HG03460 (cell line): ENCODE measurements around the gene KRT80.
"Not testable (repeated sequence)": the region's sequence is repeated elsewhere in the genome, so short reads cannot be mapped to it uniquely, and the experiment has no call there.

Experiments used
- ATAC-seq: cut with Tn5 transposase; IDR thresholded peaks from one replicate; pipeline ENCODE4 v1.9.1; 2021; ENCODE audit not compliant: unreplicated experiment

Gene KRT80

DNA sequence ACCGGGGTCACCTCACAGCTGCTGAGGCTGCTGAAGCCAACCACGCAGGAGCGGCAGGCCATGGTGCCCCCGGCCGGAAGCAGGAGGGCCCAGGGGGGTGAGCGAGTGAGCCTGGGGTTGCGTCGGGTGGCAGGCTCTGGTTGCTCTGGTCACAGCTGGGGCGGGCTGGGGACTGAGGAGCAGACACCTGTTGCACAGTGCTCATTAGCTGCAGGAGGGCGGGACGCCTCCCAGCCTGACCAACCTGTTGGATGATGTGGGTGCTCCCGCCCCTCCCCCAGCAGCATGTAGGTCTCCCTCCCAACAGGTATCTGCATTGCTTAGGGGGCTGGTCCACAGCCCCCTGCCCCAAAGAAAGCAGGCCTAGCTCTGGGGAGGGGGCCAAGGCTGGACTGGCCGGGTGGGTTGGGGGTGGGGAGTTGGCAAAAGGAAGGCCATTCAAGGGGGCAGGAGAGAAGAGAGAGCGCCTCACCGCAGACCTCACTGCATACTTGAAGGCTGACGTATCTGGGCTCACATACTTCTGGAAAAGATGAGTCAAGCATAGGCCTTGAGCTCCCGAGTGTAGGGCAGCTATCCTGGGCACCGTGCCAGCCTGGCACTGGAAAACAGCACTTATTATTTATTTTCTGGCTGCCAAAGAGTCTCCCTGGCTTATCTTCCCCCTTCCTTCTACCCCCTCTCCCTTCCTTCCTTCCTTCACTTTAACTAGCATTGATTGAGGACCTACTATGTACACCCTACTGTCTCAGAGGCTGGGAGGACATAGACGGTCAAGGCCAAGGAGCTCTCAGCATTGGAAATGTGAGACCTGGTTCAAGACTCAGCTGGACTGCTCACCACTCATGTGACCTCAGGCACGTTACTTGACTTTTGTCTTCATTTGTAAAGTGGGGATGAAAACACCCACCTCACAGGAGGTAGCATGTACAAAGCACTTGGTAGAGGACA, at the start of gene KRT80:
TSS of gene KRT80 (minus strand) at position 174 of the 951 bp plus-strand sequence. CDS start at position 62, 112 bp downstream.
- no peak for ATAC-seq

DNA sequence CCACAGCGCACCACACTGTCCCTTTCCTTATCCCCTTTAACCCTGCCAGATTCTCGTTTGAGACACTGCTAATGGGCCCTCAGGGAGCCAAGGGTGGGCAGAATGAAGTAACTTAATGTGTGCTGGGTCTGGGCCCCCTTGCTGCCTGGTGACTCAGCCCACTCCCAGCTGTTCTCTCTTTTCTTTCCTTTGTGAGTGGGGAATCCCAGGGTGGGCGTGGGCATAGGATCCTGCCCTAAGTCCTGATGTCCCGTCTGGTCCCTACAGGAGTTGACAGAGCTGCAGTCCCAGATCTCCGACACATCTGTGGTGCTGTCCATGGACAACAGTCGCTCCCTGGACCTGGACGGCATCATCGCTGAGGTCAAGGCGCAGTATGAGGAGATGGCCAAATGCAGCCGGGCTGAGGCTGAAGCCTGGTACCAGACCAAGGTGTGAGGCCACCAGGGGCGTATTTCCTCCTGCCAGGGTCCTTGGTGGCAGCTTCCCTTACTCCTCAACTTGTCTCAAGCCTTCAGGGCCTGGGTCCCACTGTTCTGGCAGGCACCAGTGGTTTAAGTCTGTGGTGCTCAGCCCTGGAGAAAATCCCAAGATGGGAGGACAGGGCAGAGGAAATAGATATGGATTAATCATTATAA, 49.5 kb upstream of the KRT80 start:
- ATAC-seq = no peak

GRCh38 chr12:52240247-52240646, 48.4 kb upstream of the KRT80 start:
- not testable (repeated sequence) for ATAC-seq

DNA sequence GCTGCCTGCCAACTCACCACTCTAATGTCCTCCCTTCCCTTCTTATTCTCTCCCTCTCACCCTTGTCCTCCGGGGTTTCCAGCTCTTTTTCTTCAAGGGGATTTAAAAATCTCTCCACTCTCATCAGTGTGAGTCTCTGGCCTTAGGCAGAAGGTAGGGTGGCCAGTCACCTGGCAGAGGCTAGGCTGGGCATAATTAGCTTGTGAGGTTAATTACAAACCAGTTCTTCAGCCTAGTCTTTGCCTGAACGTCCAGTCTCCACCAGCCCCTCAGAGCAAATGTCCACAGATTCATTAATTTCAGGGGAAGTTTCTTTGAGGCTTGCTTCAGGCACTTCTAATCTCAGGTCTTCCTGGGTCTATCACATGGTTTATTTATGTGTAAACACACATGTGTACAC, 48.0 kb upstream of the KRT80 start:
- no peak for ATAC-seq

- ATAC-seq = no peak
These were observed 47.3 kb upstream of the KRT80 start for GRCh38 chr12:52238916-52239646.

DNA sequence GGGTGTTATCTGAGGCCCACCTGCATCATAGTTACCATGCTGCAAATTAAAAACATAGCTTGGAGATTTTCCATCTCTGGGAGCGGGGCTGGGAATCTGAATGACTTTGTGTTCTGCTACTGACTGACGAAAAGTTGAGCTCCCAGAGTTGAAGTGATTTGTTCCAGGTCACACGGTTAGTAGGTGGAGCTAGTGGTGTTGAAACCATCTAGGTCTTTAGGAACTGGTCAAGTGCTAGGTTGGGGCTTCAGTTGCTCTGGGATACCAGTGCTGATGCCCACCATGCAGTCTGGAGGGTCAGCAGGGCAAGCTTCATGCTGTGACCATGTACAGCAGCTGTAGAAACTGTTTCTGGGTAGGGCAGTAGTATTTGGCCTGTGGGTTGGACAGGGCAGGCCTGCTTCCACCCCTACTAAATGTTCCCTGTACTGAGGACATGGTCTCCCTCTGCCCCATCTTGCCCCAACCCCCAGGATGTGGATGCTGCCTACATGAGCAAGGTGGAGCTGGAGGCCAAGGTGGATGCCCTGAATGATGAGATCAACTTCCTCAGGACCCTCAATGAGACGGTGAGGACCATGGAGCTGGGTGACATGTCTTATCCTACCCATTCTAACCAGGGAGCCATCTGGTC, 46.5 kb upstream of the KRT80 start:
- no peak for ATAC-seq

- no peak for ATAC-seq
These were observed 44.7 kb upstream of the KRT80 start for GRCh38 chr12:52236386-52237050.

DNA sequence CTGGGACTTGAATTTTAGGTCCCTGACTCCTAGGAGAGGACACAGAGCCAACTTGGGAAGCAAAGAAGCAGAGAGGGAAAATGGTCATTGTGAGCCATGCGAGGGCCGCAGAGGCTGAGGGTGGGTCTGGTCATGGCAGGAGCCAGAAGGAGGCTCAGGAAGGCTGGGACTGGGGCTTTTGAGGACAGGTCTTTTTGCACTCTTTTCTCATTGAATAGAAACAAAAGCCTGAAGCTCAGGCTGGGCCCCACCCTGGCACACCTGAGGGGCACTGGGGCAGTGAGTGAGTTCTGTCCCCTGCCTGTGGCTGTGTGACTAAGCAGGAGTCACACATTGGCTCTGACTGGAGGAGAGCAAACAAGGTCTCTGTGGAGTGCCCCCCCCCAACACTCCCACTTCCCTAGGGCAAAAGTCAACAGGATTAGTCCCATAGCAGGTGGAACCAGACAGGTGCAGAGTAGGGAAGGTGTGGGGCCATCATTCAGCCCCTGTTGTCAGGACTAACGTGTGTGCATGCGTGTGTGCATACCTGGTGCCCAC, 44.1 kb upstream of the KRT80 start:
- no peak for ATAC-seq

GRCh38 chr12:52235001-52235764, 43.4 kb upstream of the KRT80 start:
- no peak for ATAC-seq

GRCh38 chr12:52234223-52234810, 42.5 kb upstream of the KRT80 start:
- no peak for ATAC-seq

- ATAC-seq = no peak
These were observed 41.8 kb upstream of the KRT80 start for GRCh38 chr12:52233462-52234207.

DNA sequence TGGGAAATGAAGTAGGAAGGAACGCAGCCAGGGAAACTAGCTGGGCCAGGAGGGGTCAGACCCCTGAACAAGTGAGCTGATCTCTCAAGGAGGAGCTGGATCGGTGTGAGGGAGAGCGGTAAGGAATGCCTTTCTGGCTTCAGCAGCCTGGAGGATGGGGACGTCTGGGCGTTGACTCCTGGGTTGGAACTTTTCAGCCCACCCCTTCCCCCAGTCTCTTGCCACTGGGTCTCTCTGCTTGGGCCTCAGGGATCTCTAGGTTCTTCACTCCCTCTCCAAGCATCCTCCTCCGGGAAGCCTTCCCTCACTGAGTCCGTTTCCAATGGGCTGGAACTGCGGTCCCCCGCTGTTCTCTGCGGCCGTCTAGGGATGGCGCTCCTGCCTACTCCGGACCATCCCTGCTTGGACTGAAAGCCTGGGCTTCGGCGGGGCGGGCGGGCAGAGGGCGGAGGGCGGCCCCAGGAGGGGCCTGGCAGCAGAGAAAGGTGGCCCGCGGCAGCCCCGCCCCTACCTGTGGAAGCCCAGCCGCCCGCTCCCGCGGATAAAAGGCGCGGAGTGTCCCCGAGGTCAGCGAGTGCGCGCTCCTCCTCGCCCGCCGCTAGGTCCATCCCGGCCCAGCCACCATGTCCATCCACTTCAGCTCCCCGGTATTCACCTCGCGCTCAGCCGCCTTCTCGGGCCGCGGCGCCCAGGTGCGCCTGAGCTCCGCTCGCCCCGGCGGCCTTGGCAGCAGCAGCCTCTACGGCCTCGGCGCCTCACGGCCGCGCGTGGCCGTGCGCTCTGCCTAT, 41.1 kb upstream of the KRT80 start, which contains the start of gene KRT7:
TSS of gene KRT7 (plus strand) at position 570 of the 788 bp plus-strand sequence. CDS start at position 624, 54 bp downstream.
- no peak for ATAC-seq

GRCh38 chr12:52232203-52232673, 40.4 kb upstream of the KRT80 start:
- no peak for ATAC-seq

DNA sequence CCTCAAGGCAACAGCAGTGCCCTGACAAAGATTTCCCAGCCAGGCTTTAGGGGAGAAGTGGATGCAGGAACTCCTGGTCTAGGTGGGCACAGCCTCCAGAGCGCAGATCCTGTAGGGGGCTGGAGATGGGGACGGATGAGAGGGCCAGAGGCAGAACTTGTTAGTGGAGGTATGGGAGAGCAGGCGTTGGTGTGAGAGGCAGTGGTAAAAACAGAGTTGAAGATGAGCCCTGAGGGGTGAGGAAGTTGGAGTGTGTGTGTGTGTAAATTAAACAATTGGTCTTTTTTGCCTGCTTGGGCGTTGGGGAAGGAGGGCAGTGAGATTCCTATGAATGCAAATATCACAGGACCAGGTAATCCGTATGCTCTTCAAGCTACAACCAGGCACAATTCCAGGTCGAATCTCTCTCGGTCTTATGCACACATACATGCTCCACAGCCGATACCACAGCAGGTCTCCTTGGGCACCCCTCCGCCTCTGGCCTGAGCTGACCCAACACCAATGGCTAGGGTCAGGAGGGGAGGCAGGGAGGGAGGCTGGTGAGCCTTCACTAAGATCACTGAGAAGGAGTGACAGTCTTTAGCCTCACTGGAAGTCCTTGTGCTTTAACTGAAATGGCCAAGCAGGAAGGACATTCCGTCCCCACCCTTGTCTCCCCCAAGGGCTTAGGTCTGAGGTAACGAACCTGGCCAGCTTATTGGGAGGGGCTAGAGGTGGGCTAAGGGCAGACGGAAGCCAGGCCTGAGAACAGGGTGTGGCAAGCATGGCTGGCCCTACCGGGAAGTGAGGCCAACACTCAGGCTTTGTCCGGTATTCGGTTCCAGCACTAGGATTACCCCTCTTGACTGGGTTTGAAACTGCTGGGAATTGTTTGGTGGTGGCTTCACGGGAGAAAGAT, 39.7 kb upstream of the KRT80 start:
- ATAC-seq = no peak

- ATAC-seq = no peak
These were observed 38.8 kb upstream of the KRT80 start for GRCh38 chr12:52230364-52231281.
